GM18907 (cell line): ENCODE data around the gene FBXL3.
"Not testable (repeated sequence)": the region's sequence is repeated elsewhere in the genome, so short reads cannot be mapped to it uniquely, and the experiment has no call there.

Experiments
- ATAC-seq: cut with Tn5 transposase; IDR thresholded peaks from one replicate; pipeline ENCODE4 v1.9.1; 2021; ENCODE audit warnings: mild to moderate bottlenecking, moderate library complexity; ENCODE audit not compliant: unreplicated experiment

The FBXL3 gene

DNA sequence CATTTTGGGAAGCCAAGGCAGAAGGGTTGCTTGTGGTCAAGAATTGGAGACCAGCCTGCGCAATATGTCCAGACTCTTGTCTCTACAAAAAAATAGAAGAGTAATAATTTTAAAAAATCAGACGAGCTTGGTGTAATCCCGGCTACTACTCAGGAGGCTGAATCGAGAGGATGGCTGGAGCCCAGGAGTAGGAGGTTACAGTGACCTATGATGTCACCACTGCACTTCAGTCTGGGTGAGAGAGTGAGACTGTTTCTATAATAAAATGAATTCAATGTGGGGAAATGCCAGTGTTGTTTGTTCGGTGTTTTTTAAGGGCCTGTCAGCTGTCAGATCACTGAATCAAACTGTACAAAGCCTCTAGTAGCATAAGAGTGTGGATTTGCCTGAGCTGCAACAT, 1.2 kb upstream of the FBXL3 start:
- no peak for ATAC-seq

DNA sequence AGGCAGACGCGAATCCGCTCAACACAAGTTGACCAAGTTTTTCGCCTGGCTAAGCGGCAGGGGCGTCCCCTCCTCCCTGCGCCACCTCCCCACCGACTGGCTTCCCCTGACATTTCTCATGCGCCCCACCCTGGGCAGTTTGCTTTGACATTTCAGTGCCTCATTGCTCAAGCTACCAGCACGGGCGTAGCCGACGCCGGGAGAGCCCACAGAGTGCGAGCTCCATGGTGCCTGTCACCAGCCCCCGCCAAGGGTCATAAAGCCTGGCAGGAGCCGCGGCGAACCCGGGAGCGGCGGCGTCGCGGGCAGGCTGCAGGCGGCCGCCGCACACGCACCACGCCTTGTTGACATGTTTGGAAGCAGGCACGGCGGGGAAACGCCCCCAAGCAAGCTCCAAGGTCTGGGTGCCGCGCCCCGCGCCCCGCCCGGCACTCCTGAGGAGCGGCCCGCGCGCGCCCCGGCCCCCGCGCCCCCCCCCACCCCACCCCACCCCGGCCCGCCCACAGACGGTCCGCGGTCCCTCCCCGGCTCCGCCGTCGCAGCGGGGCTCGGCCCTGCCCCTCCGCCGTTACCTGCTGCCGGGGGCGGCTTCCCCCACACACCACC, 601 bp downstream of the FBXL3 start:
- peak; percentile 65 for ATAC-seq

DNA sequence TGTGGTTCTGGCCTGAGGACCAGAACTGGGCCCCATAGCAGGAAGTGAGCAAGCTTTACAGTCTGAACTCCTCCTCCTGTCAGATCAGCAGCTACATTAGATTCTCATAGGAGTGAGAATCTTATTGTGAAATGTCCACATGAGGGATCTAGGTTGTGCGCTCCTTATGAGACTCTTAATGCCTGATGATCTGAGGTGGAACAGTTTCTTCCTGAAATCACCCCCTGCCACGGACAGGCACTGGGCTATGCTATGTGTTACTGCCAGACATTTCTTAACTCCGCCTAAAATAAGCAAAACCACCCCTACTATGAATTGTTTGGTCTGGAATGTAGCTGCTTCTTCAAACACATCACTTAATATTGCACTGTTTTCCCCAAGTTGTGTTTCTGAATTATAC, 4.6 kb downstream of the FBXL3 start:
- no peak for ATAC-seq

- ATAC-seq: no peak
Observed at GRCh38 chr13:77019756-77020155, 7.2 kb downstream of the FBXL3 start.

DNA sequence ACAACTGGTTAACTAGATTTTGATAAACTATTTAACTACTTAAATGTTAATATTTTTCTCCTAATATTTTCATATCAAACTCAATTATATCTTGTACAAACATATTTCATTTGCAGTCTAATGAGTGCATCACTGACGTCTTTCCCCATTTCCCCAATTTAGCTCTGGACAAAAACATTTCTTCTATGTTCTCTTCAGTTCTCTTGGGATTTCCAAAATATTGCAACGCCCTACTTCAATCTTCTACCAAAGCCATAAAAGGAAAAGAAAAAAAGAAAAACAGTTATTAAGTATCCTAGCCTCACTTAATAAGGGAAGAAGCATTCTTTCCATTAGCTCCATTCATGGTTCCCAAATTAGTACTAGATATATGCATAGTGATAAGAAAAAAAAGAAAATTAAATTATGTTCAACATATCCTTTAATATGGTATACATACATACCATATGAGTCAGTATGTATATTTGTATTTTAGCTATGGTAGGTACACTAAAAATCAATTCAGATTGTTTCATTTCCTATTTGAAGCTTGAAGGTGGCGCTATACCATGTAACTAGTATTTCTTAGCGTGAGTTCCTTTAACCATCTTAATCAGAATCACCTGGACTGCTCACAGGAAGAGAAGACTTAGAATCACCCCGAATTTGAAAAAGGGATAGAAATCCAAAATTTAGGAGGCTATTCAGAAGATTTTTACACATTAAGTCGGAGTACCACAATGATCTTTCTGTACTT, 9.9 kb downstream of the FBXL3 start:
- no peak for ATAC-seq

DNA sequence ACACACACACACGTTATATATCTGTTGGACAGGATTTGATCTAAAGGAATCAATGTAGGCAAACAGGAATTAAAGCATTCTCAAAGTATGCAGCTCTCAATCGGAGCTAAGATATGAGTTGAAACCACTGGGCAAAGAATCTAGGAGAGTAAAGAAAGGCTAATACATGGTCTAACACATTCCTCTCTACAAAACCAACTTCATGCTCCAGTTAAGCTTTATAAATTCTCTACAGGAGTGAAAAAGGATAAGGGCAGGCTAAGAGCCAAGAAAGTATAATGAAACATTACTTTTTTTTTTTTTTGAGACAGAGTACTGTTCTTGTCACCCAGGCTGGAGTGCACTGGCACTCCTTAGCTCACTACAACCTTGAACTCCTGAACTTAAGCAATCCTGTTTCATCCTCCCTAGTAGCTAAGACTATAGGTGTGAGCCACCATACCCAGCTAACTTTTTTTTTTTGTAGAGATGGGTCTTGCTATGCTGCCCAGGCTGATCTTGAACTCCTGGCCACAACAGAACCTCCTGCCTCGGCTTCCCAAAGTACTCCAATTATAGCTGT, 10.6 kb downstream of the FBXL3 start:
- no peak for ATAC-seq

- no peak for ATAC-seq
Observed at GRCh38 chr13:77014906-77015685, 11.9 kb downstream of the FBXL3 start.

GRCh38 chr13:77013853-77014542, 13.0 kb downstream of the FBXL3 start:
- no peak for ATAC-seq

DNA sequence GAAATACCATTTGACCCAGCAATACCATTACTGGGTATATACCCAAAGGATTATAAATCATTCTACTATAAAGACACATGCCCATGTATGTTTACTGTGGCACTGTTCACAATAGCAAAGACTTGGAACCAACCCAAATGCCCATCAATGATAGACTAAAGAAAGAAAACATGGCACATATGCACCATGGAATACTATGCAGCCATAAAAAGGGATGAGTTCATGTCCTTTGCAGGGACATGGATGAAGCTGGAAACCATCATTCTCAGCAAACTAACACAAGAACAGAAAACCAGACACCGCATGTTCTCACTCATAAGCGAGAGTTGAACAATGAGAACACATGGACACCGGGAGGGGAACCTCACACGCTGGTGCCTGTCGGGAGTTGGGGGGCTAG, 17.2 kb downstream of the FBXL3 start:
- not testable (repeated sequence) for ATAC-seq

DNA sequence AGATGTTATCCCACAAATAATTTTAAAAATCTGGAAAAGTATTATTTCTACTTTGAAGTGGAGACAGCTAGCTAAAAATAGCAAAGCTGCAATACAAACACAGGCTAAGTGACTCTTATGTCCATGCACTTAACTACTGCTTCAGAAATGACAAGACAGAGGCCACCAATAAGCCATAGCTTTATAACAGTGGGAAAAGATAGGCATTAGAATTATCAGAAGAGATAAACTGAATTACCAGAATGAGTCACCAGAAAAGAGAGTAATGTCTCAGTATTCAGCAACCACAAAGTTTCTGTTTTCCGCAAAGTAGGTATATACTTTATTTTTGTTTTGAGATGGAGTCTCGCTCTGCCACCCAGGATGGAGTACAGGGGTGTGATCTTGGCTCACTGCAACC, 17.9 kb downstream of the FBXL3 start:
- no peak for ATAC-seq

DNA sequence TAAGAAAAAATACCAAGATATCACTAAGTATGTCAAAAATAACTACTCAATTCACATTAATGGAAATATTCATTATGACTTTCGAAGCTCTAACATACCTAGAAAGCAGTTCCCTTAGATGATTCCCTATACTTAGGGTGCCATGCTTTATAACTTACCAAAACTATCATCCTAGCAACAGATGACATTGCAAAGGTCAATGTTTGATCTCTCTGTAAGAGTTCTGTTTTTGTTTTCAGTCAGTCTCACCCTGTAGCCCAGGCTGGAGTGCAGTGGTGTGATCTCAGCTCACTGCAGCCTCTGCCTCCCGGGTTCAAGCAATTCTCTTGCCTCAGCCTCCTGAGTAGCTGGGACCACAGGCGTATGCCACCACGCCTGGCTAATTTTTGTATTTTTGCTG, 18.6 kb downstream of the FBXL3 start:
- not testable (repeated sequence) for ATAC-seq

DNA sequence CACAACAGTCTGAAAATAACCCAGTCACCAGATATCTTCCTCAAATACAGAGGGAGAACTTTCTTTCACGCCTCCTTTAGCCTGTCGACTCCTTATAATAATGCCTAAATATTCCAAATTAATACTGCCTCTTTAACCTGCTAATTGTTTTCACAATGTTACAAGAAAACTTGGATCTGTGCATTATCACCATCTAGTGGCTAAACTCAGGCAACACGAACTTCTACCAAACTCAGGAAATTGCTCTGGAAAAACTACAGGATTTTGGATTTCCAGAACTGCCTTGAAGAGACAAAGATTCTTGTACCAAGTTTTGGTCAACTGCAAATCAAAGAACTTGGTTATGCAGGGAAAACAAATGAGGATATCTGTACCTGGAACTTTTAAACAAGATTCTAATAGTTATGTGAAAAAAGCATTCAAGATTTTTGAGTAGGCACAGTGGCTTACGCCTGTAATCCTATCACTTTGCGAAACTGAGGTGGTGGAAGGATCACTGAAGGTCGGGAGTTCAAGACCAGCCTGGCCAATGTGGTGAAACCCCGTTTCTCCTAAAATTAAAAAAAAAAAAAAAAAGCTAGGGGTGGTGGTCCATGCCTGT, 24.3 kb downstream of the FBXL3 start:
- ATAC-seq: no peak

DNA sequence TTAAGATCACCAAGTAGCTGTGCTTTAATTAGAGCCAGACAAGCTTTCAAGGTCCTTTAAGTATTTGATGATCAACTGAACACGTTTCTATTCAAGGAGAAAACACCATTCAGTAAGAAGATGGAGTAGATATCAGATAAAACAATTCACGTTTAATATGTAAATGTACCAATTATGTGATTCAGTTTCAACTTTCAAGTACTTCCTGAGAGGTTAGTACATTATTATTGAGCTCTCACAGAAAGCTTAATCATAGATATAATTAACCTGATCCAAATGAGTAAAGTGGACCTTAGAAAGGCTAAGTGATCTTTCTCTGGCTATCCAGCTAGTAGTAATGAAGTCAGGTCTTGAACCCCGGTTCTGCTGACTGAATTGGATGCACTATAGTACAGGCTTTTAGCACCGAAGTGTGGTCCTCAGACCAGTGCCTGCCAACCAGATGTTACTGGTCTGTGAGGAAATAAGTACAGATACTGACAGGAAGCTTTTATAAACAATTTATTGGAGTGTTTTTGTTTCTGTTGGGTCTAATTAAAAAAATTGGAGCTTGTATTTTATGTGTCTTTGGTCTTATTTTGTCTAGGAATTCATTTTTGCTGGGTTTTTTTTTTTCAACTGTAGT, 24.9 kb downstream of the FBXL3 start:
- ATAC-seq: no peak

DNA sequence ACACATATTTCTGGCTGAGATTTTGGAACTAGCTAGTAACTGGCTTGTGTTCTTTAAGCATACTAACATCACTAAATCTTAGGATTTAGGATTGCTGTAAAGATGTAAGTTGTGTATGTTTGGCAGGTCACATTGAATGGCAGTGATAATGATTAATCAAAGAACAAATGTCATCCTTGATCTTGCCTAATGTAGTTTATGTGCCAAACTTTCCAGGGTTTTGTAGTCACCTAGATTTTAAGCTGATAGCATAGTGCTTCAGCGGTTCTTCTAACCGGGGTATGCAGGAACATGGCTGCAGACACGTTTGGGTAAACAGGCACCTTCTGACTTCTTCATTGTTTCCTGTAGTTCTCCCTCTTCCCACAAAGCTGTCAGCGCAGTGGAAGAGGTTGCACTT, 25.4 kb downstream of the FBXL3 start:
- ATAC-seq: no peak

- no peak for ATAC-seq
Observed at GRCh38 chr13:77000475-77000874, 26.5 kb downstream of the FBXL3 start.

GRCh38 chr13:76994281-76994680, 32.7 kb downstream of the FBXL3 start:
- no peak for ATAC-seq

GRCh38 chr13:76993473-76993872, 33.5 kb downstream of the FBXL3 start:
- ATAC-seq: no peak

GRCh38 chr13:76993021-76993420, 33.9 kb downstream of the FBXL3 start:
- ATAC-seq: no peak

DNA sequence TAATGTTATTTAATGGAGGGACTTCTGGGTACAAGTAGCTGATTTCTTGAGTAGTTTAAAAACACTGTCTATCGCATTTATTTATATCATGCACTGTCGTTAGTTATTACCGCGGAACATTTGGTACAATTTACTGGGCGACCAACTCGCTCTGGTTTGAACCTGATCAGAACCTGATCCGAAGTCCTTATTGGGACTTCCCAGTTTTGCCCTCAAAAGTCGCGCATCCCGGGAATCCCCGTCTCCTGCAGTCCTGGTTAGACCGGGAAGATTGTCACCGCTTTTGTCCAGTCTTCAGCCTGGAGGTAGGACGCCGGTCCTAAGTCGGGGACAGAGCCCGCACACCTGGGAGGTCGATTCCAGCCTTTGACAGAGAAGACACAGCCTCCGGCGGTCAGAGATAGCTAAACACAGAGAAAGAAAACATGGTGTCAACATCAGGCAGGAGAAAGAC, 34.4 kb downstream of the FBXL3 start:
- ATAC-seq: peak; percentile 11
